Measurements from ENCODE around the gene RASA2. TPM values are rescaled to one million over a fixed set of nuclear protein-coding genes. Genes with fewer than 3 reads are reported as not detected.

The RASA2 gene
- total and polyA plus RNA-seq, 2 experiments from 2014 or later = 6.3 to 18.0 TPM

GRCh38 chr3:141521781-141522180 is 35.0 kb downstream of the RASA2 start:
- no peak for TF ChIP-seq CTCF (IDR thresholded peaks at IDR 0.05; ENCODE audit: low read depth, low read length)
- Histone ChIP-seq H3K27ac (no peak overlapping the region), H3K9me3 (ENCODE audit: low read depth) (no peaks in the 10 kb centered on the region), H3K36me3 (peaks cover 6% of the 10 kb centered on the region), H3K4me3 (no peak overlapping the region), H3K4me1 (ENCODE audit: low read depth) (peaks cover 6% of the 10 kb centered on the region), H3K27me3 (no peaks in the 10 kb centered on the region)
- DNase-seq (ENCODE audit: low read depth in 1 of 2, low spot score in 1 of 2) = no peak

- no peak overlapping the region for H3K27ac ChIP-seq
- DNase-seq (ENCODE audit: low read depth in 1 of 2, low spot score in 1 of 2) = no peak
- H3K4me1 ChIP-seq (ENCODE audit: low read depth) = peaks cover 6% of the 10 kb centered on the region
- H3K36me3 ChIP-seq = no peaks in the 10 kb centered on the region
- no peaks in the 10 kb centered on the region for H3K27me3 ChIP-seq
- H3K4me3 ChIP-seq = no peak overlapping the region
- no peak for TF ChIP-seq CTCF (IDR thresholded peaks at IDR 0.05; ENCODE audit: low read depth, low read length)
- H3K9me3 ChIP-seq (ENCODE audit: low read depth) = no peaks in the 10 kb centered on the region
Observed at GRCh38 chr3:141523615-141524375, 37.0 kb downstream of the RASA2 start.

GRCh38 chr3:141524988-141525387 is 38.2 kb downstream of the RASA2 start:
- Histone ChIP-seq H3K36me3 (no peaks in the 10 kb centered on the region), H3K4me1 (ENCODE audit: low read depth) (peaks cover 6% of the 10 kb centered on the region), H3K4me3 (no peak overlapping the region), H3K27me3 (no peaks in the 10 kb centered on the region), H3K9me3 (ENCODE audit: low read depth) (no peaks in the 10 kb centered on the region), H3K27ac (no peak overlapping the region)
- DNase-seq (ENCODE audit: low read depth in 1 of 2, low spot score in 1 of 2) = no peak
- TF ChIP-seq CTCF (IDR thresholded peaks at IDR 0.05; ENCODE audit: low read depth, low read length) = no peak

- Histone ChIP-seq H3K4me1 (ENCODE audit: low read depth) (peaks cover 6% of the 10 kb centered on the region), H3K4me3 (no peak overlapping the region), H3K36me3 (no peaks in the 10 kb centered on the region), H3K27ac (no peak overlapping the region), H3K9me3 (ENCODE audit: low read depth) (no peaks in the 10 kb centered on the region), H3K27me3 (no peaks in the 10 kb centered on the region)
- no peak for TF ChIP-seq CTCF (IDR thresholded peaks at IDR 0.05; ENCODE audit: low read depth, low read length)
- DNase-seq (ENCODE audit: low read depth in 1 of 2, low spot score in 1 of 2) = no peak
Observed at GRCh38 chr3:141525814-141526213, 39.0 kb downstream of the RASA2 start.

DNA sequence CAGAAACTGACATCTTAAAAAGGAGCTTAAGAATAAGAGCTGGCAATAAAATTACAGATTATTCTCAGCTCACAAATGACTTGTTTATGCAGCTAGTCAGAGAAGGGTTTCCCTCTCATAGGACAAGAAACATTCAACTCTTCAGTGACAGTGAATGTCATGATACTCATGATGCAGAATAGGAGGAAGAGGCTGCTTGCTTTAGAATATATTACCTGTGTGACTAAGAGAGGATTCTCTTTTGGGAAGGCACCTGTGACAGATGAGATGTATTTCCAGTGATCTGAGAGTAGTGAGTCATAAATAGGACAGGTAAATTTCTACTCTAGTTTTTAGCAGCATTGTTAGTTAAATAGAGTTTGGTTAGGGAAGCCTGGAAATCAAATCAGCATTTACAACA is 39.9 kb downstream of the RASA2 start:
- Histone ChIP-seq H3K4me3 (no peak overlapping the region), H3K27me3 (no peaks in the 10 kb centered on the region), H3K4me1 (ENCODE audit: low read depth) (no peaks in the 10 kb centered on the region), H3K36me3 (no peaks in the 10 kb centered on the region), H3K9me3 (ENCODE audit: low read depth) (no peaks in the 10 kb centered on the region), H3K27ac (no peak overlapping the region)
- no peak for TF ChIP-seq CTCF (IDR thresholded peaks at IDR 0.05; ENCODE audit: low read depth, low read length)
- no peak for DNase-seq (ENCODE audit: low read depth in 1 of 2, low spot score in 1 of 2)

All from cardiac muscle cell (in vitro differentiated cells and primary cell).